IPS-NIHi7 (cell line): ENCODE measurements around the gene CGREF1.

Source experiments
- DNase-seq: peaks from one replicate; pipeline ENCODE4 v3.0.0; 2012; ENCODE audit warnings: mixed read lengths; ENCODE audit errors: extremely low spot score

CGREF1 gene

GRCh38 chr2:27074738-27075565, 44.0 kb downstream of the CGREF1 start:
- no peak for DNase-seq

GRCh38 chr2:27073782-27074181, 45.1 kb downstream of the CGREF1 start:
- DNase-seq = no peak

GRCh38 chr2:27072920-27073319, 46.0 kb downstream of the CGREF1 start:
- no peak for DNase-seq

GRCh38 chr2:27071990-27072830, 46.7 kb downstream of the CGREF1 start:
- DNase-seq = peak; percentile 76

GRCh38 chr2:27071277-27071989, 47.5 kb downstream of the CGREF1 start, which contains the start of gene OST4:
Gene OST4 (minus strand): TSS chr2:27071654.
- DNase-seq = peak; percentile 96

GRCh38 chr2:27070653-27071276, 48.2 kb downstream of the CGREF1 start:
- no peak for DNase-seq

- no peak for DNase-seq
Measured at GRCh38 chr2:27069961-27070618, 48.8 kb downstream of the CGREF1 start.

- no peak for DNase-seq
Measured at GRCh38 chr2:27069436-27069835, 49.5 kb downstream of the CGREF1 start.

GRCh38 chr2:27067385-27067784, 51.5 kb downstream of the CGREF1 start:
- no peak for DNase-seq

GRCh38 chr2:27065128-27065527, 53.8 kb downstream of the CGREF1 start:
- no peak for DNase-seq

GRCh38 chr2:27060323-27060722, 58.6 kb downstream of the CGREF1 start:
- no peak for DNase-seq

- no peak for DNase-seq
Measured at GRCh38 chr2:27059141-27059820, 59.6 kb downstream of the CGREF1 start.

- DNase-seq = no peak
Measured at GRCh38 chr2:27058210-27058609, 60.7 kb downstream of the CGREF1 start.

- no peak for DNase-seq
Measured at GRCh38 chr2:27057184-27057583, 61.7 kb downstream of the CGREF1 start.

- DNase-seq = no peak
Measured at GRCh38 chr2:27054721-27055120, 64.2 kb downstream of the CGREF1 start.

GRCh38 chr2:27053776-27054175, 65.2 kb downstream of the CGREF1 start:
- no peak for DNase-seq

GRCh38 chr2:27053321-27053720, 65.6 kb downstream of the CGREF1 start:
- no peak for DNase-seq

GRCh38 chr2:27051902-27052645, 66.9 kb downstream of the CGREF1 start:
- DNase-seq = peak; percentile 46

GRCh38 chr2:27050996-27051901, 67.7 kb downstream of the CGREF1 start, which contains the start of gene AGBL5:
Gene AGBL5 (plus strand): TSS chr2:27051668. CDS start chr2:27052959, 1,291 bp downstream.
- peak; percentile 97 for DNase-seq
